Gastrocnemius medialis (tissue), 4 donors: ENCODE data around the gene PWWP2B. TPM values are rescaled to one million over a fixed set of nuclear protein-coding genes. Genes with fewer than 3 reads are reported as not detected.

Experiments used
- ATAC-seq, 2 donors: fragments of 150-250 bp; one replicate each; pipeline ENCODE4 v1.9.1; 2016
- DNase-seq, 2 donors: peaks; one replicate each; pipeline ENCODE4 v3.0.0-alpha.2; 2019
- H3K27ac ChIP-seq, 4 donors: fragments of 200-600 bp; sonication (generic); 1 replicate in 1 of 4; 2 replicates in 3 of 4; pipeline ENCODE4 v1.5.1; 2016 to 2018; ENCODE audit warnings: mild to moderate bottlenecking in 2 of 4, moderate library complexity in 1 of 4
- H3K27me3 ChIP-seq, 3 donors: fragments of 200-600 bp; sonication (generic) in 2 of 3; 1 replicate in 1 of 3; 2 replicates in 2 of 3; pipeline versions ENCODE4 v1.5.1 to v1.6.0; 2016 to 2019; ENCODE audit warnings: mild to moderate bottlenecking in 1 of 3, moderate library complexity in 1 of 3
- H3K36me3 ChIP-seq, 2 donors: fragments of 200-600 bp; sonication (generic) in 1 of 2; one replicate each; pipeline ENCODE4 v1.5.1; 2017 to 2018
- H3K4me1 ChIP-seq, 2 donors: fragments of 200-600 bp; sonication (generic) in 1 of 2; one replicate each; pipeline ENCODE4 v1.5.1; 2016 to 2017; ENCODE audit warnings: mild to moderate bottlenecking in 2 of 2
- H3K4me3 ChIP-seq, 4 donors: fragments of 200-600 bp; sonication (generic) in 3 of 4; 1 replicate in 1 of 4; 2 replicates in 3 of 4; pipeline ENCODE4 v1.5.1; 2016 to 2019; ENCODE audit warnings: mild to moderate bottlenecking in 2 of 4
- H3K9me3 ChIP-seq, 3 donors: fragments of 200-600 bp; sonication (generic) in 2 of 3; 1 replicate in 1 of 3; 2 replicates in 2 of 3; pipeline ENCODE4 v1.5.1; 2016 to 2019
- POLR2A ChIP-seq, 2 donors: fragments of 450-650 bp; IDR thresholded peaks; one replicate each; pipeline ENCODE4 v1.6.1; 2017; ENCODE audit warnings: antibody characterized with exemption in 2 of 2, mild to moderate bottlenecking in 2 of 2, moderate library complexity in 2 of 2
- in situ Hi-C, 4 donors: fragments of 200-750 bp; cut with MboI; loops; one replicate each; pipeline versions ENCODE4 v1.15.0 to v1.8.0; 2017; ENCODE audit warnings: low sequenced_read_pairs in 4 of 4
- intact Hi-C: fragments of 100-400 bp; cut with DNase I; formaldehyde crosslinking; loops from one replicate; pipeline ENCODE4 v1.15.1; 2023; ENCODE audit warnings: low total_unique reads
- total RNA-seq, 4 donors: library from RNA; depleted of rRNA; stranded (reverse); fragments of >200 nt; gene quantifications; one replicate each; pipeline versions ENCODE4 v1.1.0 to v1.2.3, GENCODE V29; 2016
- TF ChIP-seq, protein P1 (sequence below), 5 experiments: fragments of 450-650 bp in 3 of 5; fragments of 200-600 bp in 2 of 5; sonication (generic) in 2 of 5; IDR thresholded peaks in 4 of 5; conservative IDR thresholded peaks in 1 of 5; 1 replicate in 4 of 5; 2 replicates in 1 of 5; pipeline ENCODE4 v1.5.1; 2016 to 2019; ENCODE audit warnings: antibody characterized with exemption in 5 of 5, mild to moderate bottlenecking in 3 of 5, moderate library complexity in 3 of 5

PWWP2B gene
- total RNA-seq, 4 donors from 2014 or later: 22.7 to 30.9 (median 24.4) TPM

DNA sequence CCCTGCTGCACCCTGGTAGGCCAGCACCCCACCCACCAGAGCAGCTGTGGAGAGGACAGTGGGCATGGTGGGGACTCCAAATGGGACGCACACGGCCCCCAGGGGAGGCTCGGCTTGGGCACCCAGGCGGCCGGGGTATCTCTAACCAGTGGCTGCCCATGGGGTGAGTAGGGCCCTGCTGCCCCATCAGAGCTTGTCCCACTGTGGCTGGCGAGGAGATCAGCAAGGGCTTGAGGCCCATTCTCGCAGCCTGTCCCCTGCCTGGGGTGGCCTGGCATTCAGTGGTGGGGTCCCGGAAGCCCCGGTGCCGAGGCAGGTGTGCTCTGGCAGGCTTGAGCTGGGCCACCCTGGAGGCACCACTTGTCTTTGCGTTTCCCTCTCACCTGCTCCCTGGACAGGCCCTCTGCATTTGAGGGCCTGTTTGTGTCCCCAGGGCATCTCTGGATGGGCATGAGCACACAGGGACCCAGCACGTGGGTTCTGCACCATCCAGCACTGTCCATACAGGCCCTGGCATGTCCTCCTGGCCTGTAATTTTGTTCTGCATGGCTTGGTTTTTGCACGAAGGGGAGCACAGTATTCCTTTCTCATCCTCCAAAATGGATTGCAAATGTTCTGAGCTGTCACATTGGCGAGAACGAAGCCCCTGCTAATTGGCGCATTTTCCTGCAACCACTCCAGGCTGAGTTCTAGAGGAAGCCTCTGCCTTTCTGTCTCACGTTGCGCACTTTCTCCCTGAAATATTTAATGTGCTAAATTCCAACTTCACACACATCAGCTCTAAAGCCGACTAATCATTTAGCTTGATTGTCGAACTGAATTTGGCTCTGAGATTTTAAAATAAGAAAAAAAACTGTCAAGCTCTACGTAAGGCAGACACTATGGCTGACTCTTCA is 27.2 kb downstream of the PWWP2B start:
- intact Hi-C loops (no loop called here), in situ Hi-C loops (no loop called here)
- no peaks in the 10 kb centered on the region for H3K27me3 ChIP-seq
- TF ChIP-seq, protein P1, sequence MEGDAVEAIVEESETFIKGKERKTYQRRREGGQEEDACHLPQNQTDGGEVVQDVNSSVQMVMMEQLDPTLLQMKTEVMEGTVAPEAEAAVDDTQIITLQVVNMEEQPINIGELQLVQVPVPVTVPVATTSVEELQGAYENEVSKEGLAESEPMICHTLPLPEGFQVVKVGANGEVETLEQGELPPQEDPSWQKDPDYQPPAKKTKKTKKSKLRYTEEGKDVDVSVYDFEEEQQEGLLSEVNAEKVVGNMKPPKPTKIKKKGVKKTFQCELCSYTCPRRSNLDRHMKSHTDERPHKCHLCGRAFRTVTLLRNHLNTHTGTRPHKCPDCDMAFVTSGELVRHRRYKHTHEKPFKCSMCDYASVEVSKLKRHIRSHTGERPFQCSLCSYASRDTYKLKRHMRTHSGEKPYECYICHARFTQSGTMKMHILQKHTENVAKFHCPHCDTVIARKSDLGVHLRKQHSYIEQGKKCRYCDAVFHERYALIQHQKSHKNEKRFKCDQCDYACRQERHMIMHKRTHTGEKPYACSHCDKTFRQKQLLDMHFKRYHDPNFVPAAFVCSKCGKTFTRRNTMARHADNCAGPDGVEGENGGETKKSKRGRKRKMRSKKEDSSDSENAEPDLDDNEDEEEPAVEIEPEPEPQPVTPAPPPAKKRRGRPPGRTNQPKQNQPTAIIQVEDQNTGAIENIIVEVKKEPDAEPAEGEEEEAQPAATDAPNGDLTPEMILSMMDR (IDR thresholded peaks at IDR 0.05 in 4 of 5, conservative IDR thresholded peaks at IDR 0.05 in 1 of 5): no peak
- TF ChIP-seq POLR2A (IDR thresholded peaks at IDR 0.05): no peak
- peaks cover 35 to 45% of the 10 kb centered on the region in 2 donors for H3K4me1 ChIP-seq
- H3K27ac ChIP-seq: no peak overlapping the region
- no peak overlapping the region for H3K4me3 ChIP-seq
- DNase-seq: no peak
- ATAC-seq: no peak
- H3K36me3 ChIP-seq: no peaks in the 10 kb centered on the region
- no peaks in the 10 kb centered on the region for H3K9me3 ChIP-seq

- H3K9me3 ChIP-seq: no peaks in the 10 kb centered on the region
- peaks cover 34 to 37% of the 10 kb centered on the region in 2 donors for H3K4me1 ChIP-seq
- H3K27me3 ChIP-seq: no peaks in the 10 kb centered on the region
- DNase-seq: no peak
- intact Hi-C loops: no loop called here
- H3K4me3 ChIP-seq: no peak overlapping the region
- H3K36me3 ChIP-seq: no peaks in the 10 kb centered on the region
- in situ Hi-C loops: no loop called here
- no peak for ATAC-seq
- H3K27ac ChIP-seq: no peak overlapping the region
- no peak for TF ChIP-seq POLR2A (IDR thresholded peaks at IDR 0.05)
- TF ChIP-seq, protein P1 (IDR thresholded peaks at IDR 0.05 in 4 of 5, conservative IDR thresholded peaks at IDR 0.05 in 1 of 5): no peak
Measured at GRCh38 chr10:132425029-132425756, 28.2 kb downstream of the PWWP2B start.

- Histone ChIP-seq H3K27ac (no peak overlapping the region), H3K9me3 (no peaks in the 10 kb centered on the region), H3K4me3 (no peak overlapping the region), H3K4me1 (peaks cover 29 to 32% of the 10 kb centered on the region in 2 donors), H3K36me3 (no peaks in the 10 kb centered on the region), H3K27me3 (no peaks in the 10 kb centered on the region)
- intact Hi-C loops: no loop called here
- no peak for TF ChIP-seq POLR2A (IDR thresholded peaks at IDR 0.05)
- TF ChIP-seq, protein P1 (IDR thresholded peaks at IDR 0.05 in 4 of 5, conservative IDR thresholded peaks at IDR 0.05 in 1 of 5): no peak
- ATAC-seq: no peak
- in situ Hi-C loops: no loop called here
- no peak for DNase-seq
Measured at GRCh38 chr10:132425757-132426155, 28.8 kb downstream of the PWWP2B start.

GRCh38 chr10:132427006-132427771 is 30.2 kb downstream of the PWWP2B start:
- no peak for TF ChIP-seq POLR2A (IDR thresholded peaks at IDR 0.05)
- TF ChIP-seq, protein P1 (IDR thresholded peaks at IDR 0.05 in 4 of 5, conservative IDR thresholded peaks at IDR 0.05 in 1 of 5): no peak
- no peaks in the 10 kb centered on the region for H3K9me3 ChIP-seq
- in situ Hi-C loops (no loop called here), intact Hi-C loops (no loop called here)
- DNase-seq (no peak), ATAC-seq (no peak)
- peaks cover 14 to 17% of the 10 kb centered on the region in 2 donors for H3K4me1 ChIP-seq
- no peak overlapping the region for H3K27ac ChIP-seq
- H3K27me3 ChIP-seq: no peaks in the 10 kb centered on the region
- no peaks in the 10 kb centered on the region for H3K36me3 ChIP-seq
- H3K4me3 ChIP-seq: no peak overlapping the region
